ENCODE data around the gene DUSP28. TPM values are rescaled to one million over a fixed set of nuclear protein-coding genes. Genes with fewer than 3 reads are reported as not detected.
A peak's percentile ranks its signal among the peaks of the same experiment; 100 is the strongest.

The DUSP28 gene
- total RNA-seq, 1 donor, result 4.7 TPM

- H3K4me3 ChIP-seq (ENCODE audit: insufficient read depth, low read length), result no peak overlapping the region
- peak; percentile 72 for DNase-seq (ENCODE audit: insufficient read length, low spot score, missing footprints)
- peaks cover 16% of the 10 kb centered on the region for H4K20me1 ChIP-seq (ENCODE audit: insufficient read depth, low read length)
- H3K4me2 ChIP-seq (ENCODE audit: insufficient read depth, low read length), result no peak overlapping the region
- H3K36me3 ChIP-seq (ENCODE audit: insufficient read depth, low read length), result peaks cover 4% of the 10 kb centered on the region
- peaks cover 11% of the 10 kb centered on the region for H3K79me2 ChIP-seq (ENCODE audit: insufficient read depth, low read length)
- H2AFZ ChIP-seq (ENCODE audit: low read length), result no peak overlapping the region
- H3K4me1 ChIP-seq (ENCODE audit: insufficient read depth, low read length), result peaks cover under 1% of the 10 kb centered on the region
- H3K27me3 ChIP-seq (ENCODE audit: insufficient read depth, low read length), result no peaks in the 10 kb centered on the region
- H3K9me3 ChIP-seq (ENCODE audit: low read depth, low read length), result no peaks in the 10 kb centered on the region
- TF ChIP-seq CTCF (IDR thresholded peaks at IDR 0.05; ENCODE audit: extremely low read depth, low read depth, low read length), result no peak
- H3K27ac ChIP-seq (ENCODE audit: low read depth, low read length), result no peak overlapping the region
These were observed 14.4 kb downstream of the DUSP28 start for GRCh38 chr2:240574386-240575100.

- H3K79me2 ChIP-seq (ENCODE audit: insufficient read depth, low read length), result peaks cover 15% of the 10 kb centered on the region
- H3K4me3 ChIP-seq (ENCODE audit: insufficient read depth, low read length), result no peak overlapping the region
- H3K27me3 ChIP-seq (ENCODE audit: insufficient read depth, low read length), result no peaks in the 10 kb centered on the region
- peaks cover 4% of the 10 kb centered on the region for H3K36me3 ChIP-seq (ENCODE audit: insufficient read depth, low read length)
- no peak for TF ChIP-seq CTCF (IDR thresholded peaks at IDR 0.05; ENCODE audit: extremely low read depth, low read depth, low read length)
- peak; percentile 65 for DNase-seq (ENCODE audit: insufficient read length, low spot score, missing footprints)
- H3K9me3 ChIP-seq (ENCODE audit: low read depth, low read length), result no peaks in the 10 kb centered on the region
- peaks cover 9% of the 10 kb centered on the region for H3K4me1 ChIP-seq (ENCODE audit: insufficient read depth, low read length)
- H3K27ac ChIP-seq (ENCODE audit: low read depth, low read length), result no peak overlapping the region
- H4K20me1 ChIP-seq (ENCODE audit: insufficient read depth, low read length), result peaks cover 24% of the 10 kb centered on the region
- H2AFZ ChIP-seq (ENCODE audit: low read length), result no peak overlapping the region
- no peak overlapping the region for H3K4me2 ChIP-seq (ENCODE audit: insufficient read depth, low read length)
These were observed 15.2 kb downstream of the DUSP28 start for GRCh38 chr2:240575101-240575965.

GRCh38 chr2:240576036-240576435 is 15.9 kb downstream of the DUSP28 start:
- peaks cover 22% of the 10 kb centered on the region for H3K79me2 ChIP-seq (ENCODE audit: insufficient read depth, low read length)
- no peaks in the 10 kb centered on the region for H3K27me3 ChIP-seq (ENCODE audit: insufficient read depth, low read length)
- peaks cover 31% of the 10 kb centered on the region for H4K20me1 ChIP-seq (ENCODE audit: insufficient read depth, low read length)
- no peak overlapping the region for H2AFZ ChIP-seq (ENCODE audit: low read length)
- H3K4me3 ChIP-seq (ENCODE audit: insufficient read depth, low read length), result no peak overlapping the region
- no peak overlapping the region for H3K27ac ChIP-seq (ENCODE audit: low read depth, low read length)
- peaks cover 4% of the 10 kb centered on the region for H3K36me3 ChIP-seq (ENCODE audit: insufficient read depth, low read length)
- peaks cover 11% of the 10 kb centered on the region for H3K4me1 ChIP-seq (ENCODE audit: insufficient read depth, low read length)
- no peak for DNase-seq (ENCODE audit: insufficient read length, low spot score, missing footprints)
- H3K9me3 ChIP-seq (ENCODE audit: low read depth, low read length), result no peaks in the 10 kb centered on the region
- TF ChIP-seq CTCF (IDR thresholded peaks at IDR 0.05; ENCODE audit: extremely low read depth, low read depth, low read length), result no peak
- H3K4me2 ChIP-seq (ENCODE audit: insufficient read depth, low read length), result no peak overlapping the region
